SK-N-SH treated with all-trans-retinoic acid at 6 μM for 48 hours (cell line): Measurements from ENCODE around the gene ITPR2.

Experiments used
- ATAC-seq: fragments of 200-7000 bp; cut with Tn5 transposase; 3 replicates; pipeline ENCODE4 v1.9.1; 2020; ENCODE audit warnings: mild to moderate bottlenecking, moderate library complexity
- ARNTL ChIP-seq: fragments of 450-650 bp; formaldehyde crosslinking; IDR thresholded peaks from 2 replicates; pipeline ENCODE4 v1.5.0; 2020; ENCODE audit warnings: low read depth, mild to moderate bottlenecking, moderate library complexity, borderline replicate concordance
- BACH2 ChIP-seq: fragments of 250-450 bp; sonication (Bioruptor Pico); IDR thresholded peaks from 2 replicates; pipeline ENCODE4 v1.9.0; 2021; ENCODE audit warnings: mild to moderate bottlenecking, borderline replicate concordance
- CREB5 ChIP-seq: fragments of 250-450 bp; sonication (Bioruptor Pico); IDR thresholded peaks from 2 replicates; pipeline ENCODE4 v1.5.1; 2020; ENCODE audit warnings: low read depth, mild to moderate bottlenecking, moderate library complexity
- CSDC2 ChIP-seq: fragments of 250-450 bp; sonication (Bioruptor Pico); IDR thresholded peaks from 2 replicates; pipeline ENCODE4 v1.5.0; 2020; ENCODE audit warnings: mild to moderate bottlenecking, moderate library complexity
- ESRRG ChIP-seq: fragments of 250-450 bp; sonication (Bioruptor Pico); IDR thresholded peaks from 2 replicates; pipeline ENCODE4 v1.6.1; 2021; ENCODE audit warnings: mild to moderate bottlenecking
- GLIS3 ChIP-seq: fragments of 250-450 bp; sonication (Bioruptor Pico); IDR thresholded peaks from 2 replicates; pipeline ENCODE4 v1.5.0; 2020; ENCODE audit warnings: mild to moderate bottlenecking, moderate library complexity
- ISL1 ChIP-seq: fragments of 250-450 bp; sonication (Bioruptor Pico); IDR thresholded peaks from 2 replicates; pipeline ENCODE4 v2.1.2; 2022; ENCODE audit warnings: mild to moderate bottlenecking, moderate library complexity
- OSR1 ChIP-seq: fragments of 250-450 bp; sonication (Bioruptor Pico); IDR thresholded peaks from 2 replicates; pipeline ENCODE4 v1.8.0; 2022; ENCODE audit warnings: moderate library complexity, mild to moderate bottlenecking, inconsistent platforms
- PATZ1 ChIP-seq: fragments of 250-450 bp; sonication (Bioruptor Pico); IDR thresholded peaks from 2 replicates; pipeline ENCODE4 v1.8.0; 2020; ENCODE audit warnings: mild to moderate bottlenecking, moderate library complexity, borderline replicate concordance
- PPARA ChIP-seq: fragments of 250-450 bp; sonication (Bioruptor Pico); IDR thresholded peaks from 2 replicates; pipeline ENCODE4 v1.5.0; 2020; ENCODE audit warnings: mild to moderate bottlenecking, borderline replicate concordance
- RARB ChIP-seq: fragments of 250-450 bp; sonication (Bioruptor Pico); IDR thresholded peaks from 2 replicates; pipeline ENCODE4 v1.8.0; 2021; ENCODE audit warnings: mild to moderate bottlenecking, moderate library complexity
- SNAI2 ChIP-seq: fragments of 250-450 bp; sonication (Bioruptor Pico); IDR thresholded peaks from 2 replicates; pipeline ENCODE4 v1.5.0; 2020; ENCODE audit warnings: mild to moderate bottlenecking, moderate library complexity
- TOX ChIP-seq: fragments of 250-450 bp; sonication (Bioruptor Pico); IDR thresholded peaks from 2 replicates; pipeline ENCODE4 v1.8.0; 2021; ENCODE audit warnings: mild to moderate bottlenecking, moderate library complexity, borderline replicate concordance
- TSHZ2 ChIP-seq: fragments of 250-450 bp; sonication (Bioruptor Pico); IDR thresholded peaks from 2 replicates; pipeline ENCODE4 v1.5.0; 2020; ENCODE audit warnings: mild to moderate bottlenecking, moderate library complexity
- ZC3H10 ChIP-seq: fragments of 250-450 bp; sonication (Bioruptor Pico); IDR thresholded peaks from 2 replicates; pipeline ENCODE4 v1.5.1; 2021; ENCODE audit warnings: mild to moderate bottlenecking, moderate library complexity
- ZFP3 ChIP-seq: fragments of 250-450 bp; sonication (Bioruptor Pico); IDR thresholded peaks from 2 replicates; pipeline ENCODE4 v1.5.0; 2020; ENCODE audit warnings: mild to moderate bottlenecking, moderate library complexity
- ZFP30 ChIP-seq: fragments of 450-650 bp; formaldehyde crosslinking; IDR thresholded peaks from 2 replicates; pipeline ENCODE4 v1.5.0; 2022; ENCODE audit warnings: mild to moderate bottlenecking, moderate library complexity
- ZNF565 ChIP-seq: fragments of 450-650 bp; formaldehyde crosslinking; conservative IDR thresholded peaks from 2 replicates; pipeline ENCODE4 v1.5.0; 2020; ENCODE audit warnings: low read depth, mild to moderate bottlenecking, moderate library complexity
- ZNF70 ChIP-seq: fragments of 450-650 bp; formaldehyde crosslinking; IDR thresholded peaks from 2 replicates; pipeline ENCODE4 v1.5.0; 2020; ENCODE audit warnings: mild to moderate bottlenecking, moderate library complexity
- ZNF8 ChIP-seq: fragments of 450-650 bp; formaldehyde crosslinking; IDR thresholded peaks from 2 replicates; pipeline ENCODE4 v1.5.0; 2020; ENCODE audit warnings: mild to moderate bottlenecking, moderate library complexity

The ITPR2 gene

DNA sequence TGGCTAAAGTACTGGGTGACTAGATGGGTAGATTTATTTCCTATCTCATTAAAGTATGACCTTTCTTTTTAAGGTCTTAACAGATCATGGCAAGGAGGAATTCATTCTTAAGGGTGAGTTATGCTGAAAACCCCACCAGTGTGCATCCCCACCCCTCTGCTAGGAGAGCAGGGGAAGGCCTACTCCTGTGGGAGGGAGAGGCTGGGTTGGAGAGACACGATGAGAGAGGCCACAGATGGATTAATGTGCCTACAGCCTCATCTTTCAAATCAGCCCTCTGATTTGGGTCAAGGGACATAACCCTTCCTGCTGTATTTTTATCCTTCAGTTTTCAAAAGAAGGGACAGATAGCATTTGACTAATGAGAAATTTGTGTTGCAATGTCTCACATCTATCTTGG lies 452.1 kb downstream of the ITPR2 start:
- ATAC-seq: no peak
- TF ChIP-seq GLIS3 (CRISPR knock-in tag) (no peak), ESRRG (no peak), CREB5 (CRISPR knock-in tag) (no peak), ZC3H10 (CRISPR knock-in tag) (no peak), BACH2 (CRISPR knock-in tag) (no peak), TOX (CRISPR knock-in tag) (no peak), ZFP30 (CRISPR knock-in tag) (no peak), ZNF8 (CRISPR knock-in tag) (no peak), CSDC2 (CRISPR knock-in tag) (no peak)

DNA sequence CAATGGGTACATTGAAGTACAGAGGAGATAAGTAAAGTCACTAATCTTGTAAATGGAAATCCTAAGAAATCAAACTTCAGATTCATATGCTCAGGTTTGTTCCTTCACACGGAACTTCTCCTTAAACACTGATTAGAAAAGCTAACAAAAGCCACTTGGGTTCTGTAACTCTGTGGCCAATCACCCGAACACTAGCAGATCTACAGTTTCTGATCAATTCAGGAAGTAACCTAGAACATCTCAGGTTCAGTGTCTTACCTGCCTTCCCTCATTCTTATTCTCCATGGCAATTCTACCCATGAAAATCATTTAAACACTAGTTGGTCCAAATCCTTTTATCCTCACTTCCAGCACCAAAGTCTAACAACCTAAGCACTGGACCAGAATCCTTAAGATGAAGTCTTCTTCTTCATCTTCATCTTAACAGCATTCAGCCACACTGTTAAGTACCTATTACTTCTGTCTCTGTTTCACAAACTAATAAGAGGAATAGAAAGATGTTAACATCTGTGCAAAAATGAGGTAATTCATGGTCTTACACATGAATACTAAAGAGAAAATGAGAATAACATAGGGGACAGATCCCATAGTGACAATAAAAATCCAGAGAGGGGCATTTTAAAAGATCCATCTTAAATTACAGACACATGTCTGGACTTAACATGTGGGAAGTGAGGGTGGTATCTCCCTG lies 453.1 kb downstream of the ITPR2 start:
- TF ChIP-seq RARB (CRISPR knock-in tag) (no peak), OSR1 (CRISPR knock-in tag) (no peak), ARNTL (no peak), ZFP3 (CRISPR knock-in tag) (no peak), PATZ1 (no peak), PPARA (CRISPR knock-in tag) (no peak)
- no peak for ATAC-seq

- no peak for TF ChIP-seq ISL1 (CRISPR knock-in tag)
- TF ChIP-seq, all 23 proteins: peak for 0
- ATAC-seq: no peak
Measured at GRCh38 chr12:26378711-26379110, 454.3 kb downstream of the ITPR2 start.

- 0 out of 2 replicates have a peak, but pooled peaks have one; percentile 47 for TF ChIP-seq ISL1 (CRISPR knock-in tag)
- no peak for TF ChIP-seq CREB5 (CRISPR knock-in tag)
- no peak for TF ChIP-seq ARNTL
- ATAC-seq: peak; percentile 69
Measured at GRCh38 chr12:26374934-26375680, 457.9 kb downstream of the ITPR2 start.

DNA sequence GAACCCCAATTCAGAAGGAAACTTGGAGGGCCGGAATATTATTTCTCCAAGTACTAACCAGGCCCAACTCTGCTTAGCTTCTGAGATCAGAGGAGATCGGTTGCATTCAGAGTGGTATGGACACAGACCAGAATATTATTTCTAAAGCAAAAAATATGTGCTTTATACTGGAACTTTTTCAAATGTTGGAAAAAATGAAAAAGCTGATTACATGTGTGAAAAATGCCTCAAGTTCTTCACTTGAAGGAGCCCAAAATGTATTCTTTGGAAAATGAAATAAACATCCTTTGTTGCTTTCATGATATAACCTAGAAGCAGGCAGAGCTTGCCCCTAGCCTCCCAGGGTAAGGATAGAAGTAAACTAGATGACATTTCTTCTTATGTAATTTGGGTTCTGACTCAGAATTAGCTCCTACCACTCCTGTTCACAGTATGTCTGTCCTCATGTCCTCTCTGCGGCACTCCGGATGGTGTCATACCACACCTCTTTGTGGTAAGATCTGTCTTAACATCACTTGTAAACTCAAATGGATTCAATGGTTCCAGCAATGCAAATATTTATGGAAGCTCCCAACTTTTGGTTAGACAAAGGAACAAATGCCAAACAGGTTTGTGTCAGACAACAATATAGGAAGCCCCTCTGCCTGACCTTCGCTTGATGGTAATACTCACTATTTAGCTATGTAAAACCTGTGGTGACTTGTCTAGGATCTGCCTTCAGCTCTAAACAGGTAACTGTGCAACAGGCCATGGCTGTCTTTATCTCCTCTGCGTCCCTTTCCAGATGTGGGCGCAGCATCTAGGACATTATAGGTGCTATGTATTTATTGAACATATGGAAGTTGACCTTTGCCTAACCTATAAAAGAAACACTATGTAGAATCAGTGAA lies 459.1 kb downstream of the ITPR2 start:
- TF ChIP-seq PPARA (CRISPR knock-in tag) (no peak), CREB5 (CRISPR knock-in tag) (no peak), RARB (CRISPR knock-in tag) (no peak), GLIS3 (CRISPR knock-in tag) (no peak), ZFP3 (CRISPR knock-in tag) (no peak), SNAI2 (CRISPR knock-in tag) (no peak), ESRRG (no peak), ARNTL (no peak), ZNF70 (CRISPR knock-in tag) (no peak), OSR1 (CRISPR knock-in tag) (no peak), TOX (CRISPR knock-in tag) (no peak), TSHZ2 (CRISPR knock-in tag) (no peak), ZNF565 (CRISPR knock-in tag) (no peak), BACH2 (CRISPR knock-in tag) (no peak)

More for the DNA sequence above, 459.1 kb downstream of the ITPR2 start:
- ATAC-seq: no peak
